DLD1 (cell line): ENCODE results near the gene TMCO4.

Experiments
- in situ Hi-C: cut with HindIII; loops from 2 replicates; pipeline ENCODE4 v1.10.0; 2017; ENCODE audit warnings: low sequenced_read_pairs

Gene TMCO4

GRCh38 chr1:19776933-19777332 lies 22.8 kb downstream of the TMCO4 start:
- in situ Hi-C loops = no loop called here

DNA sequence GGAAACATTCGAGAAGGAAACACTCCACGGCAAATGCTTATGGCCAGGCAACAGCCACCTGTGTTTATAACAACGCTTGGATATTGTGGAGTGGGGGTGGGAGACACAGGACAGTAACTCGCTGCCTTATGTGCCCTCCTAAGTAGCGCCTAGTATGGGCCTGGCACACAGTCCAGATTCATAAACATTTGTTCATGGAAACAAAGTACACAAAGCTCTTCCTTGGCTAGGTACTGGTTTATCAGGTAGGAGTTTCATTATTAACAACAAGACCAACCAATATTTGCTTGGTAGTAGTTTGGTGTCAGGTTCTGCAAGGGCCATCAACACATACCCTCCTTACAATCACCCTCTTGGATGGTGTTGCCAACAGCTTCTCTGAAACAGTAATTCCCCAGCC lies 23.4 kb downstream of the TMCO4 start:
- in situ Hi-C loops = no loop called here

- in situ Hi-C loops = no loop called here
Observed at GRCh38 chr1:19775831-19776230, 23.9 kb downstream of the TMCO4 start.

- in situ Hi-C loops = no loop called here
Observed at GRCh38 chr1:19775317-19775716, 24.4 kb downstream of the TMCO4 start.

- in situ Hi-C loops = no loop called here
Observed at GRCh38 chr1:19774180-19774785, 25.4 kb downstream of the TMCO4 start.

DNA sequence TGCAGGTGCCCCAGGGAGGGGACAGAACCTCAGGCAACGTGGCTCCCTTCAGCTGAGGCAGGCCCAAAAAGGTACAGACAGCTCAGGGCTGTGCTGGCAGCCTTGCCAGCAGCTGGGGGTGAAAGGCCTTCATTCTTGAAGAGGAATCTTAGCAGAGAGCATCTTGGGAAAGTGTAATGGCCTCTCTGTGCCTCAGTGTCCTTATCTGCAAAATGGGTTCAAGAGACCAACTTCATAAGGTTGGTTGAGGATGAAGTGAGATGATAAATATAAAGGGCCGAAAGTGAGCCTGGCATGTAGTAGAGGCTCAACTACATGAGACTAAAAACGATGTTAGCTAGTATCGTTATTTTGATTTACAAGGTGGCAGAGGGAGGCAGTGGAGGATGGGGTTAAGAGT lies 26.2 kb downstream of the TMCO4 start:
- in situ Hi-C loops = no loop called here

GRCh38 chr1:19772053-19772452 lies 27.7 kb downstream of the TMCO4 start:
- in situ Hi-C loops = no loop called here

DNA sequence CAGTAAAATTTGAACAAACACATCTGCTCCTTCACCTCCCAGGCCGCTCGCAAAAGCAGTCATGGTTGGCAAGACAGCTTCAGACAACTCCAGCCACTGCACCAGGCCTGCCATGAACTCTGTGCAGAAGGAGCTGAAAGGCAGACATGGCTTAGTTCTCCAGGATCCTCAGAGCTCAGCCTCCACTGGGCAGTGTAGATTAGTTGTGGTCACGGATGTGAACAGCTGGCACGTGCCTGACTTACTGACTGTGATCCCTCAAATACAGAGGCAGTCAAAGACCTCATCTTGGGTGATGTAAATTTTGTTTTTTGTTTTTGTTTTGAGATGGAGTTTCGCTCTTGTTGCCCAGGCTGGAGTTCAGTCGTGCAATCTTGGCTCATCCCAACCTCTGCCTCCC lies 28.4 kb downstream of the TMCO4 start:
- in situ Hi-C loops = no loop called here

- in situ Hi-C loops = no loop called here
Observed at GRCh38 chr1:19770436-19771190, 29.1 kb downstream of the TMCO4 start.

- in situ Hi-C loops = no loop called here
Observed at GRCh38 chr1:19769211-19769932, 30.3 kb downstream of the TMCO4 start.

GRCh38 chr1:19768353-19769210 lies 31.1 kb downstream of the TMCO4 start:
- in situ Hi-C loops = no loop called here

- in situ Hi-C loops = no loop called here
Observed at GRCh38 chr1:19765623-19766022, 34.1 kb downstream of the TMCO4 start.

GRCh38 chr1:19764848-19765247 lies 34.9 kb downstream of the TMCO4 start:
- in situ Hi-C loops = no loop called here

- in situ Hi-C loops = no loop called here
Observed at GRCh38 chr1:19762175-19762779, 37.4 kb downstream of the TMCO4 start.

- in situ Hi-C loops = no loop called here
Observed at GRCh38 chr1:19759740-19760089, 40.0 kb downstream of the TMCO4 start.

DNA sequence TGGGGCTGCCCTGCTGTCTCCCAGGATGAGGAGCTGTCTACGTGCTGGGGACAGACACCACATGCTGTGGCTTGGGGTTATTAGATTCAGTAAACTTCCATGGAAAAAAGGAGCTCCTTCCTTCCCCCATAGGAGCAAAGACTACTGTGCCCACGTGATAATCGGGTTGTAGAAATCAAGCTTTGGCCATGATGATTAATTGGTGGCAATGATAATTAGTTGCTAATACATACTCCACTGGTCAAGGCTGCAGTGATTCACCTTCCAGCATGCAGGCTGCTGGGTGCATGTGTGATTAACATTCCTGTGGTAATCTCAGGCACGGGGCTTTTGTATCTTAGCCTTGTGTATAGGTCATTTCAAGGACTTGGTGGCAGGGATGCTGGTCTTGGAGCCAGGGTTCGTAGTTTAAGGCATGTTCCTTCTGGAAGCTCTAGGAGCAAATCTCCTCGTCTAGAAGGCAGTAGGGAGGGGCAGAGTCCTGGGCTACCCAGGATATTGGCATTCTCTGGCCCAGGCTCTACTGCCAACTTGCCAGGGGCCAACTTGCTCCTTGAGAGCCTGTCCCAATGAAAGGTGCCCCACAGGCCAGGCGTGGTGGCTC lies 41.4 kb downstream of the TMCO4 start:
- in situ Hi-C loops = no loop called here

GRCh38 chr1:19757641-19758040 lies 42.1 kb downstream of the TMCO4 start:
- in situ Hi-C loops = no loop called here

DNA sequence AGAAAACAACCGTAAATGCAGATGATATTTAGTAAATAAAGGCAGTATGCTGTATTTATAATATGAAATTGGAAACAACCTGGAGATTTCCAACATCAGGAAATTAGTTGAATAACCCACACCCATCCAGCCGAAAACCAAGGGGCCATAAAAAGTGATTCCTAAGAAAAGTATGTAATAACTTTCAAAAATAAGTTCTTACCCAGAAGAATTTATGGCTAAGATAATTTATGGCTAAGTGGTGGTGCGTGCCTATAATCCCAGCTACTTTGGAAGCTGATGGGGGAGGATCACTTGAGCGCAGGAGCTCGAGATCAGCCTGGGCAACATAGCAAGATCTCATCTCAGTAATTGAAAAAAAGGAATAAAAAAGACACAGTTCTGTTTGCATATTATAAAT lies 43.2 kb downstream of the TMCO4 start:
- in situ Hi-C loops = no loop called here

GRCh38 chr1:19754482-19754881 lies 45.2 kb downstream of the TMCO4 start:
- in situ Hi-C loops = no loop called here

- in situ Hi-C loops = no loop called here
Observed at GRCh38 chr1:19752083-19752696, 47.5 kb downstream of the TMCO4 start.
